HG03108 (cell line): Measurements from ENCODE around the gene ATP2C2.
"Not testable (repeated sequence)": the region's sequence is repeated elsewhere in the genome, so short reads cannot be mapped to it uniquely, and the experiment has no call there.

Experiments
- ATAC-seq: cut with Tn5 transposase; IDR thresholded peaks from one replicate; pipeline ENCODE4 v1.9.1; 2021; ENCODE audit warnings: moderate library complexity; ENCODE audit not compliant: unreplicated experiment

Gene ATP2C2

GRCh38 chr16:84340325-84341040, 27.9 kb upstream of the ATP2C2 start:
- no peak for ATAC-seq

GRCh38 chr16:84341528-84342295, 26.6 kb upstream of the ATP2C2 start:
- no peak for ATAC-seq

- not testable (repeated sequence) for ATAC-seq
Measured at GRCh38 chr16:84343800-84344199, 24.5 kb upstream of the ATP2C2 start.

- no peak for ATAC-seq
Measured at GRCh38 chr16:84344781-84345180, 23.6 kb upstream of the ATP2C2 start.

GRCh38 chr16:84347161-84347560, 21.2 kb upstream of the ATP2C2 start:
- ATAC-seq = no peak

GRCh38 chr16:84348386-84348888, 19.9 kb upstream of the ATP2C2 start:
- ATAC-seq = no peak

GRCh38 chr16:84349862-84350684, 18.3 kb upstream of the ATP2C2 start:
- ATAC-seq = no peak

GRCh38 chr16:84350685-84351400, 17.5 kb upstream of the ATP2C2 start:
- no peak for ATAC-seq

GRCh38 chr16:84351630-84352029, 16.7 kb upstream of the ATP2C2 start:
- no peak for ATAC-seq

GRCh38 chr16:84354306-84354705, 14.0 kb upstream of the ATP2C2 start:
- no peak for ATAC-seq

- no peak for ATAC-seq
Measured at GRCh38 chr16:84355149-84355548, 13.2 kb upstream of the ATP2C2 start.

- ATAC-seq = no peak
Measured at GRCh38 chr16:84356176-84356575, 12.2 kb upstream of the ATP2C2 start.

- ATAC-seq = no peak
Measured at GRCh38 chr16:84356591-84357116, 11.7 kb upstream of the ATP2C2 start.

GRCh38 chr16:84357191-84357651, 11.1 kb upstream of the ATP2C2 start:
- no peak for ATAC-seq

GRCh38 chr16:84358601-84359295, 9.6 kb upstream of the ATP2C2 start:
- no peak for ATAC-seq

- no peak for ATAC-seq
Measured at GRCh38 chr16:84359326-84359725, 9.0 kb upstream of the ATP2C2 start.

- no peak for ATAC-seq
Measured at GRCh38 chr16:84360170-84360569, 8.2 kb upstream of the ATP2C2 start.

- no peak for ATAC-seq
Measured at GRCh38 chr16:84360748-84361147, 7.6 kb upstream of the ATP2C2 start.

- no peak for ATAC-seq
Measured at GRCh38 chr16:84361546-84361945, 6.8 kb upstream of the ATP2C2 start.

- no peak for ATAC-seq
Measured at GRCh38 chr16:84362471-84362941, 5.8 kb upstream of the ATP2C2 start.
